Left colon (tissue), 2 donors: ENCODE measurements around the gene VMAC. TPM values are rescaled to one million over a fixed set of nuclear protein-coding genes. Genes with fewer than 3 reads are reported as not detected.

Experiments used
- ATAC-seq: fragments of 200-7000 bp; cut with Tn5 transposase; one replicate; pipeline ENCODE4 v1.9.1; 2020; ENCODE audit warnings: mild to moderate bottlenecking, moderate library complexity
- DNase-seq, 2 donors: peaks; one replicate each; pipeline ENCODE4 v3.0.0-alpha.2; 2020
- intact Hi-C, 2 donors: fragments of 100-400 bp; cut with DNase I in 1 of 2; cut with micrococcal nuclease in 1 of 2; formaldehyde crosslinking; loops; one replicate each; pipeline versions ENCODE4 v1.11.2 to v1.14.0; 2022; cut with DNase I, micrococcal nuclease
- total RNA-seq, 2 donors: library from RNA; stranded (reverse); fragmentation: NEBNext Ultra II Directional; extraction: Animal tissue kit (Norgen Biotek cat#: 25700); gene quantifications; one replicate each; pipeline ENCODE4 v1.2.1, GENCODE V29; 2021
- donor health status: DM: no; HTN: no; CAD: no.
- donor health status: DM: yes; HTN: yes; CAD: no.

VMAC gene
- total RNA-seq, 2 donors from 2014 or later, result 6.0 to 6.3 TPM

GRCh38 chr19:5897189-5897969 lies 7.3 kb upstream of the VMAC start:
- intact Hi-C loops, result loop anchor here in 1 of 2 donors (5.0 kb wide), 1 partner anchor 90 kb away; the partner anchor contains the start of gene NRTN

GRCh38 chr19:5899728-5900526 lies 4.7 kb upstream of the VMAC start:
- DNase-seq, result no peak
- no peak for ATAC-seq
- intact Hi-C loops, result loop anchor here in 1 of 2 donors (5.0 kb wide), 1 partner anchor 93 kb away; the partner anchor contains the start of gene NRTN

More at GRCh38 chr19:5897189-5897969, 7.3 kb upstream of the VMAC start:
- DNase-seq (no peak), ATAC-seq (no peak)

- intact Hi-C loops, result no loop called here
- DNase-seq, result no peak
Measured at GRCh38 chr19:5900976-5901375, 3.7 kb upstream of the VMAC start.

GRCh38 chr19:5903056-5903623 lies 1.5 kb upstream of the VMAC start:
- DNase-seq (no peak), ATAC-seq (no peak)
- intact Hi-C loops, result no loop called here

More at GRCh38 chr19:5900976-5901375, 3.7 kb upstream of the VMAC start:
- ATAC-seq, result no peak

GRCh38 chr19:5903624-5904351 lies 884 bp upstream of the VMAC start, which contains the start of gene NDUFA11:
Gene NDUFA11 (minus strand): TSS chr19:5903790. CDS start chr19:5903708, 82 bp downstream.
- DNase-seq, result peak; percentile 99
- peak; percentile 72 for ATAC-seq
- intact Hi-C loops, result no loop called here

- DNase-seq, result no peak
- intact Hi-C loops, result no loop called here
- ATAC-seq, result no peak
Measured at GRCh38 chr19:5905114-5905778, 574 bp downstream of the VMAC start.

GRCh38 chr19:5907241-5907640 lies 2.6 kb downstream of the VMAC start:
- ATAC-seq, result no peak
- DNase-seq, result no peak
- intact Hi-C loops, result no loop called here

- intact Hi-C loops, result no loop called here
- ATAC-seq (no peak), DNase-seq (no peak)
Measured at GRCh38 chr19:5908773-5909442, 4.2 kb downstream of the VMAC start.

- intact Hi-C loops, result no loop called here
- no peak for ATAC-seq
Measured at GRCh38 chr19:5910638-5910907, 5.9 kb downstream of the VMAC start.

GRCh38 chr19:5911366-5911765 lies 6.7 kb downstream of the VMAC start:
- DNase-seq (no peak), ATAC-seq (no peak)
- intact Hi-C loops, result no loop called here

More at GRCh38 chr19:5910638-5910907, 5.9 kb downstream of the VMAC start:
- no peak for DNase-seq

GRCh38 chr19:5913739-5914357 lies 9.2 kb downstream of the VMAC start, which contains the start of gene CAPS:
Gene CAPS (plus strand): TSS chr19:5914254. CDS start chr19:5914407, 153 bp downstream.
- intact Hi-C loops, result no loop called here
- DNase-seq (peak; percentile 79 to 88), ATAC-seq (peak; percentile 84)

- peak in 1 of 2 donors; percentile 29 for DNase-seq
- ATAC-seq, result peak; percentile 54
- intact Hi-C loops, result no loop called here
Measured at GRCh38 chr19:5914358-5914774, 9.7 kb downstream of the VMAC start.

GRCh38 chr19:5914946-5915781 lies 10.5 kb downstream of the VMAC start:
- peak; percentile 59 to 66 for DNase-seq
- peak; percentile 64 for ATAC-seq
- intact Hi-C loops, result no loop called here

GRCh38 chr19:5915782-5916165 lies 11.1 kb downstream of the VMAC start:
- no peak for DNase-seq
- intact Hi-C loops, result no loop called here
- no peak for ATAC-seq

GRCh38 chr19:5916181-5916708 lies 11.6 kb downstream of the VMAC start:
- ATAC-seq (no peak), DNase-seq (no peak)
- intact Hi-C loops, result no loop called here

GRCh38 chr19:5917431-5918107 lies 12.9 kb downstream of the VMAC start:
- intact Hi-C loops, result no loop called here
- DNase-seq (no peak), ATAC-seq (no peak)
